Trophoblast cell (in vitro differentiated cells and primary cell): ENCODE data around the gene ABL2.

ENCODE experiments used
- DNase-seq, 2 donors: peaks; one replicate each; pipeline ENCODE4 v3.0.0-alpha.2; 2016
- H2AFZ ChIP-seq: 2 replicates; pipeline ENCODE4 v1.6.1; 2013; ENCODE audit warnings: low read length, moderate library complexity, mild to moderate bottlenecking; ENCODE audit not compliant: insufficient read depth, poor library complexity
- H2AK5ac ChIP-seq: 2 replicates; pipeline ENCODE4 v1.6.1; 2013; ENCODE audit warnings: mild to moderate bottlenecking, low read length
- H2BK120ac ChIP-seq: 2 replicates; pipeline ENCODE4 v1.6.1; 2013; ENCODE audit warnings: low read length, mild to moderate bottlenecking, moderate library complexity; ENCODE audit not compliant: insufficient read depth, poor library complexity
- H2BK12ac ChIP-seq: 2 replicates; pipeline ENCODE4 v1.6.1; 2013; ENCODE audit warnings: mild to moderate bottlenecking, low read length, moderate library complexity
- H2BK5ac ChIP-seq: 2 replicates; pipeline ENCODE4 v1.6.1; 2013; ENCODE audit warnings: low read length, low read depth, moderate library complexity, mild to moderate bottlenecking; ENCODE audit not compliant: poor library complexity
- H3K14ac ChIP-seq: 2 replicates; pipeline ENCODE4 v1.6.1; 2013; ENCODE audit warnings: mild to moderate bottlenecking, low read length
- H3K18ac ChIP-seq: 2 replicates; pipeline ENCODE4 v1.6.1; 2013; ENCODE audit warnings: mild to moderate bottlenecking, low read length
- H3K23ac ChIP-seq: 2 replicates; pipeline ENCODE4 v1.6.1; 2013; ENCODE audit warnings: low read length
- H3K27ac ChIP-seq: 2 replicates; pipeline ENCODE4 v1.5.1; 2013; ENCODE audit warnings: low read depth, mild to moderate bottlenecking, inconsistent platforms, low read length, moderate library complexity
- H3K27me3 ChIP-seq: 2 replicates; pipeline ENCODE4 v1.6.1; 2013; ENCODE audit warnings: inconsistent platforms, mild to moderate bottlenecking, low read length, moderate library complexity; ENCODE audit not compliant: insufficient read depth
- H3K36me3 ChIP-seq, 2 experiments: 1 replicate in 1 of 2; 2 replicates in 1 of 2; pipeline ENCODE4 v1.6.1; 2013; ENCODE audit warnings: low read length in 2 of 2, mild to moderate bottlenecking in 2 of 2, moderate library complexity in 1 of 2; ENCODE audit not compliant: insufficient read depth in 2 of 2, control insufficient read depth in 1 of 2
- H3K4ac ChIP-seq: 2 replicates; pipeline ENCODE4 v1.6.1; 2013; ENCODE audit warnings: low read depth, mild to moderate bottlenecking, low read length, moderate library complexity
- H3K4me1 ChIP-seq, 2 experiments: 1 replicate in 1 of 2; 2 replicates in 1 of 2; pipeline ENCODE4 v1.6.1; 2013; ENCODE audit warnings: low read length in 2 of 2, mild to moderate bottlenecking in 2 of 2, moderate library complexity in 1 of 2; ENCODE audit not compliant: insufficient read depth in 2 of 2, control insufficient read depth in 1 of 2
- H3K4me2 ChIP-seq: 2 replicates; pipeline ENCODE4 v1.6.1; 2013; ENCODE audit warnings: inconsistent platforms, mild to moderate bottlenecking, low read length, moderate library complexity
- H3K4me3 ChIP-seq: 2 replicates; pipeline ENCODE4 v1.5.1; 2013; ENCODE audit warnings: mild to moderate bottlenecking, low read depth, low read length, inconsistent platforms
- H3K79me1 ChIP-seq: one replicate; pipeline ENCODE4 v1.6.1; 2013; ENCODE audit warnings: low read length
- H3K79me2 ChIP-seq: 2 replicates; pipeline ENCODE4 v1.6.1; 2013; ENCODE audit warnings: low read length, mild to moderate bottlenecking; ENCODE audit not compliant: control insufficient read depth, insufficient read depth, poor library complexity
- H3K9ac ChIP-seq: 2 replicates; pipeline ENCODE4 v1.6.1; 2013; ENCODE audit warnings: mild to moderate bottlenecking, low read length
- H3K9me3 ChIP-seq: 2 replicates; pipeline ENCODE4 v1.6.1; 2013; ENCODE audit warnings: low read depth, mild to moderate bottlenecking, control low read depth, inconsistent platforms, low read length; ENCODE audit not compliant: insufficient read depth
- H4K12ac ChIP-seq: 2 replicates; pipeline ENCODE4 v1.6.1; 2013; ENCODE audit warnings: low read depth, mild to moderate bottlenecking, low read length, moderate library complexity
- H4K8ac ChIP-seq: 2 replicates; pipeline ENCODE4 v1.6.1; 2013; ENCODE audit warnings: low read depth, mild to moderate bottlenecking, low read length, moderate library complexity
- H4K91ac ChIP-seq: one replicate; pipeline ENCODE4 v1.6.1; 2013; ENCODE audit warnings: low read depth, mild to moderate bottlenecking, low read length, moderate library complexity
- WGBS: extraction: QIAGEN DNeasy Blood & Tissue Kit; methylation state at CpG from one replicate; pipeline ENCODE4 v1.1.7; 2013; ENCODE audit warnings: missing lambda C conversion rate; ENCODE audit not compliant: insufficient read length, insufficient coverage; ENCODE audit errors: extremely low coverage; 5-methylcytosine and 5-hydroxymethylcytosine counted together

Gene ABL2

DNA sequence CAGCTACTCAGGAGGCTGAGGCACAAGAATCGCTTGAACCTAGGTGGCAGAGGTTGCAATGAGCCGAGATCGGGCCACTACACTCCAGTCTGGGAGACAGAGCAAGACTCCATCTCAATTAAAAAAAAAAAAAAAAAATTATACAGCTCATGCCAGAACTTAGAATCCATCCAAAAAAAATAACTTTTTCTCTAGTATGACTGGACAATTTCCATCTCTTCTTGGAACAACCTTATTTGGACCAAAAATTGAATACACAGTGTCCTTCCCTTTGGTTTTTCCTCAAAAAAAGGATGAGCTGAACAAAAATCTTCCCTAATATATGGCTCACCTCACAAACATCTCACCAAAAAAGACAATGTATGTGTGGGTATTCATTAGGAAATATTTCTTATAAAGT, 73.9 kb downstream of the ABL2 start:
- H3K79me1 ChIP-seq = no peaks in the 10 kb centered on the region

GRCh38 chr1:179154437-179154836, 75.0 kb downstream of the ABL2 start:
- WGBS = no CpG with 5 or more reads among the region's 4 CpGs

More for the DNA sequence above, 73.9 kb downstream of the ABL2 start:
- Histone ChIP-seq H2AK5ac (no peak overlapping the region), H3K9ac (no peak overlapping the region), H3K4me3 (no peak overlapping the region), H3K36me3 (no peaks in the 10 kb centered on the region), H3K27me3 (no peaks in the 10 kb centered on the region), H2AFZ (no peak overlapping the region), H3K4me2 (no peak overlapping the region), H3K27ac (no peak overlapping the region), H3K4me1 (peaks cover 0 to 1% of the 10 kb centered on the region in 2 experiments), H3K79me2 (no peaks in the 10 kb centered on the region), H2BK5ac (no peak overlapping the region), H4K8ac (no peak overlapping the region), H2BK120ac (no peak overlapping the region), H4K91ac (no peak overlapping the region), H3K14ac (no peak overlapping the region), H3K4ac (no peak overlapping the region), H3K23ac (no peak overlapping the region), H2BK12ac (no peak overlapping the region), H4K12ac (no peak overlapping the region), H3K18ac (no peak overlapping the region), H3K9me3 (no peaks in the 10 kb centered on the region)
- WGBS = no CpG with 5 or more reads among the region's 3 CpGs
- no peak for DNase-seq

DNA sequence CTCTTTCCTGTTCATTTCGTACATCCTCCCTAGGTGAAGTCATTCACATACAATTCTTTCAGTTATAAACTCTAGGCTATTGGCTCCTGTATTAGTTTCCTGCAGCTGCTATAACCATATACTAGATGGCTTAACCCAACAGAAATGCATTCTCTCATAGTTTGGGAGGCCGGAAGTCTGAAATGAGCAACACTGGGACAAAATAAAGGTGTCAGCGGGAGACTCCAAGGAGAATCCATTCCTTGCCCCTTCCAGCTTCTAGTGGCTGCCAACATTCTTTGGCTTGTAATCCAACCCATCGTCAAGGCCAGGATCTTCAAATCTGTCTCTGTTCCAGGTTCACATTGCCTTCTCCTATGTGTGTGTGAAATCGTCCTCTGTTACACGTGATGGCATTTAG, 76.3 kb downstream of the ABL2 start:
- DNase-seq = no peak
- no peak overlapping the region for H4K8ac ChIP-seq
- H4K91ac ChIP-seq = no peak overlapping the region
- H3K18ac ChIP-seq = no peak overlapping the region
- H2BK120ac ChIP-seq = no peak overlapping the region
- no peaks in the 10 kb centered on the region for H3K9me3 ChIP-seq
- H4K12ac ChIP-seq = no peak overlapping the region
- no peaks in the 10 kb centered on the region for H3K27me3 ChIP-seq
- no peak overlapping the region for H3K23ac ChIP-seq
- no peak overlapping the region for H3K27ac ChIP-seq
- H3K79me2 ChIP-seq = no peaks in the 10 kb centered on the region
- no peak overlapping the region for H3K4me2 ChIP-seq
- WGBS = no CpG with 5 or more reads among the region's 6 CpGs
- no peak overlapping the region for H3K4ac ChIP-seq
- H3K4me3 ChIP-seq = no peak overlapping the region
- H2BK12ac ChIP-seq = no peak overlapping the region
- H3K36me3 ChIP-seq = no peaks in the 10 kb centered on the region
- no peak overlapping the region for H2BK5ac ChIP-seq
- H2AFZ ChIP-seq = no peak overlapping the region
- H3K4me1 ChIP-seq = peaks cover 0 to 1% of the 10 kb centered on the region in 2 experiments
- H3K14ac ChIP-seq = no peak overlapping the region
- H3K9ac ChIP-seq = no peak overlapping the region
- H3K79me1 ChIP-seq = no peaks in the 10 kb centered on the region
- H2AK5ac ChIP-seq = no peak overlapping the region

More at GRCh38 chr1:179154437-179154836, 75.0 kb downstream of the ABL2 start:
- Histone ChIP-seq H3K9ac (no peak overlapping the region), H3K23ac (no peak overlapping the region), H2AK5ac (no peak overlapping the region), H3K36me3 (no peaks in the 10 kb centered on the region), H4K91ac (no peak overlapping the region), H2BK12ac (no peak overlapping the region), H2BK5ac (no peak overlapping the region), H2BK120ac (no peak overlapping the region), H3K79me2 (no peaks in the 10 kb centered on the region), H3K27me3 (no peaks in the 10 kb centered on the region), H4K8ac (no peak overlapping the region), H3K79me1 (no peaks in the 10 kb centered on the region), H3K27ac (no peak overlapping the region), H2AFZ (no peak overlapping the region), H3K4me1 (peaks cover 0 to 1% of the 10 kb centered on the region in 2 experiments), H3K18ac (no peak overlapping the region), H3K9me3 (no peaks in the 10 kb centered on the region), H3K14ac (no peak overlapping the region), H3K4ac (no peak overlapping the region), H3K4me3 (no peak overlapping the region), H3K4me2 (no peak overlapping the region), H4K12ac (no peak overlapping the region)
- DNase-seq = no peak

DNA sequence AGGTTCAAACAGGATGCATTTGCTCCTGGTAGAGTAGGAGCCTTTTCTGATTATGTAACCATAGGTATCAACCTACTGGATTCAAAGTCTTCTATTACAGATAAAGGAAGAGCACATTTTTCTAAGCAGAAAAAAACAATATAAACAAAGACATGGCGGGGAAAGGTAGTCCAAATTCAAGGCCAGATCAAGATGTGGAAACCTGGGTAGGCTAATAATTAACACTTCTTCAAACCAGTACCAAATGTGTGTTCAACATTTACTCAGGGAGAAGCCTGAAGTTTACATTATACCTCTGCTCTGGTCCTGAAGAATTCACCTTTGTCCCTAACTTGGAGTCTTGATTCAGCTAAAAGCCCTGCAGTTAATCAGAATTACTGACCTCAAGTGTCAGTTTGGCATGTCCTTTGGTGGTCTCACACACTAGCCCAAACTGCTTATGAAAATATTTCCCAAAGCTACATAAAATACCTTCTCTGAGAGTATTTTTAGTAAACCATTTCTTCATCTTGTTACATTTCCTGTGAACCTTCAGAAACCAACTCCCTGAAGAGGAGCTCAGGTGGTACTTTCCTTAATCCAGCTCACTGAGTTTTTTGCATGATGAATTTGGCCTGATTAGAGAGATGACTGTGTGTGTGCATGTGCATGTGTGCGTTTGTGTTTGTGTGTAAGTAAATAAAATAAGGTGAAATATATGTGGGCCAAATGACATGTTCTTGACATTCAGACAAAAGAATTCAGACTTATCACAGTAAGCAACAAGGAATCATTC, 77.4 kb downstream of the ABL2 start:
- H3K14ac ChIP-seq = no peak overlapping the region
- H3K4me2 ChIP-seq = no peak overlapping the region
- no CpG with 5 or more reads among the region's 2 CpGs for WGBS
- H3K27ac ChIP-seq = no peak overlapping the region
- peaks cover 0 to 1% of the 10 kb centered on the region in 2 experiments for H3K4me1 ChIP-seq
- H3K18ac ChIP-seq = no peak overlapping the region
- H2BK5ac ChIP-seq = no peak overlapping the region
- no peak overlapping the region for H4K8ac ChIP-seq
- no peak overlapping the region for H2AFZ ChIP-seq
- no peak overlapping the region for H3K23ac ChIP-seq
- H2BK12ac ChIP-seq = no peak overlapping the region
- no peak overlapping the region for H4K91ac ChIP-seq
- H3K36me3 ChIP-seq = no peaks in the 10 kb centered on the region
- DNase-seq = no peak
- H3K79me2 ChIP-seq = no peaks in the 10 kb centered on the region
- H3K4ac ChIP-seq = no peak overlapping the region
- no peaks in the 10 kb centered on the region for H3K27me3 ChIP-seq
- H3K9ac ChIP-seq = no peak overlapping the region
- H3K79me1 ChIP-seq = no peaks in the 10 kb centered on the region
- no peak overlapping the region for H2BK120ac ChIP-seq
- H4K12ac ChIP-seq = no peak overlapping the region
- H3K9me3 ChIP-seq = no peaks in the 10 kb centered on the region
- no peak overlapping the region for H3K4me3 ChIP-seq
- no peak overlapping the region for H2AK5ac ChIP-seq
